DOHH2 (cell line): ENCODE measurements around the gene PRSS12.

Source experiments
- CTCF ChIP-seq: fragments of 200-600 bp; sonication (generic); IDR thresholded peaks from one replicate; pipeline ENCODE4 v1.5.1; 2014; ENCODE audit warnings: antibody characterized with exemption, mild to moderate bottlenecking, low read depth, low read length; ENCODE audit not compliant: poor library complexity, severe bottlenecking
- EZH2phosphoT487 ChIP-seq: fragments of 200-600 bp; sonication (generic); IDR thresholded peaks from 2 replicates; pipeline ENCODE4 v1.6.1; 2017; ENCODE audit warnings: borderline replicate concordance, mild to moderate bottlenecking, antibody characterized with exemption, low read length, moderate library complexity, mixed read lengths

- no peak for TF ChIP-seq CTCF
- TF ChIP-seq EZH2phosphoT487, result no peak
Observed at GRCh38 chr4:118343501-118343900, 9.3 kb downstream of the PRSS12 start.
